OCI-LY3 (cell line): ENCODE results near the gene NR2F2.
A peak's percentile ranks its signal among the peaks of the same experiment; 100 is the strongest.

ENCODE experiments used
- CTCF ChIP-seq: fragments of 200-600, 300-600 bp; sonication (generic); IDR thresholded peaks from 2 replicates; pipeline ENCODE4 v1.5.1; 2014; ENCODE audit warnings: antibody characterized with exemption, low read length, low read depth
- EZH2phosphoT487 ChIP-seq: fragments of 200-600 bp; shearing (Covaris generic); IDR thresholded peaks from 2 replicates; pipeline ENCODE4 v1.6.1; 2018; ENCODE audit warnings: antibody characterized with exemption, mixed run types, low read depth

GRCh38 chr15:96327155-96327741 lies 3.3 kb upstream of the NR2F2 start:
- peak; percentile 60 for TF ChIP-seq CTCF
- no peak for TF ChIP-seq EZH2phosphoT487
